Sigmoid colon (tissue), 7 donors: ENCODE measurements around the gene SLC12A8. TPM values are rescaled to one million over a fixed set of nuclear protein-coding genes. Genes with fewer than 3 reads are reported as not detected.

ENCODE experiments used
- DNase-seq: peaks from one replicate; pipeline ENCODE4 v3.0.0-alpha.2; 2019
- H3K27ac ChIP-seq, 4 donors: fragments of 200-600 bp; sonication (generic); one replicate each; pipeline ENCODE4 v1.5.1; 2016 to 2019; ENCODE audit warnings: mild to moderate bottlenecking in 1 of 4
- H3K27me3 ChIP-seq, 3 donors: fragments of 200-600 bp; sonication (generic); one replicate each; pipeline ENCODE4 v1.5.1; 2019; ENCODE audit warnings: mild to moderate bottlenecking in 1 of 3
- H3K36me3 ChIP-seq, 4 donors: fragments of 200-600 bp; sonication (generic); one replicate each; pipeline ENCODE4 v1.5.1; 2016 to 2019
- H3K4me1 ChIP-seq, 4 donors: fragments of 200-600 bp; sonication (generic); one replicate each; pipeline ENCODE4 v1.5.1; 2017 to 2019
- H3K4me3 ChIP-seq, 4 donors: fragments of 200-600 bp; sonication (generic); one replicate each; pipeline ENCODE4 v1.5.1; 2017 to 2019; ENCODE audit warnings: mild to moderate bottlenecking in 2 of 4, moderate library complexity in 1 of 4
- H3K9me3 ChIP-seq, 4 donors: fragments of 200-600 bp in 3 of 4; sonication (generic) in 3 of 4; one replicate each; pipeline versions ENCODE4 v1.5.1 to v1.6.1; 2013 to 2019
- EP300 ChIP-seq, 4 donors: sonication (generic); formaldehyde crosslinking; IDR thresholded peaks; one replicate each; pipeline ENCODE4 v1.6.1; 2017; ENCODE audit warnings: antibody characterized with exemption in 4 of 4
- POLR2A ChIP-seq, 2 donors: fragments of 450-650 bp; IDR thresholded peaks; one replicate each; pipeline ENCODE4 v1.6.1; 2016; ENCODE audit warnings: antibody characterized with exemption in 2 of 2, mild to moderate bottlenecking in 2 of 2, moderate library complexity in 2 of 2
- POLR2AphosphoS5 ChIP-seq, 4 donors: sonication (generic); formaldehyde crosslinking; IDR thresholded peaks; one replicate each; pipeline ENCODE4 v1.6.1; 2017; ENCODE audit warnings: antibody characterized with exemption in 4 of 4
- WGBS, 2 donors: extraction: QIAGEN DNeasy Blood & Tissue Kit; methylation state at CpG; one replicate each; pipeline ENCODE4 v1.1.7; 2013; 5-methylcytosine and 5-hydroxymethylcytosine counted together
- intact Hi-C: fragments of 100-400 bp; cut with DNase I; formaldehyde crosslinking; loops from one replicate; pipeline ENCODE4 v1.15.1; 2023
- polyA plus RNA-seq, 3 donors: library from polyadenylated mRNA; stranded (reverse); fragments of 200-250 nt; gene quantifications; one replicate each; pipeline ENCODE4 v1.2.3, GENCODE V29; 2013
- total RNA-seq, 4 donors: library from RNA; depleted of rRNA; stranded (reverse); fragments of >200 nt; gene quantifications; one replicate each; pipeline ENCODE4 v1.1.0, GENCODE V29; 2016
- TF ChIP-seq, protein P1 (sequence below), 4 experiments: fragments of 450-650 bp in 3 of 4; fragments of 200-600 bp in 1 of 4; IDR thresholded peaks; one replicate each; pipeline ENCODE4 v1.5.1; 2016 to 2019; ENCODE audit warnings: antibody characterized with exemption in 4 of 4, mild to moderate bottlenecking in 3 of 4, moderate library complexity in 2 of 4
- donor health status: healthy with polysubstance abuse.
- donor health status: Bipolar disorder and iron deficiency.
- donor health status: healthy.

Gene SLC12A8
- total and polyA plus RNA-seq, 7 donors: 0.33 to 6.3 (median 1.7) TPM; not detected in 3

DNA sequence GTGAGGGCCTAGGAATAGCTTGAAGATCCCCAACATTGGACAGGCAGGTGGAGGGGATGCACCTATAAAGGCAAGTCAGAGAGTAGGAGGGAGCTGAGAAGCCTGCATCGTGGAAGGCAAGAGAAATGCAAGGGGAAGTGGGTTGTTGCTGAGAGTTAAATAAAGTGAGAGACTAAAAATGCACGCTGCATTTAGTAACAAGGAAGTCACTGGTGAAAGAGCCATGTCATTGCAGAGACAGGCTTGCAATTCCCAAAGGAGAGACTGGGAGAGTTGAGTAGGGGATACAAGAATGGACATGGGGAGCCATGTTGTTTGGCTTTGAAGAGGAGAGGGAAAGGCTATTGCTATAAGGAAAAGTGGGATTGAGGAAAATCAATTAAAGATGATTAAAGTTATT is 79.7 kb downstream of the SLC12A8 start:
- DNase-seq: no peak
- intact Hi-C loops: no loop called here
- TF ChIP-seq, protein P1, sequence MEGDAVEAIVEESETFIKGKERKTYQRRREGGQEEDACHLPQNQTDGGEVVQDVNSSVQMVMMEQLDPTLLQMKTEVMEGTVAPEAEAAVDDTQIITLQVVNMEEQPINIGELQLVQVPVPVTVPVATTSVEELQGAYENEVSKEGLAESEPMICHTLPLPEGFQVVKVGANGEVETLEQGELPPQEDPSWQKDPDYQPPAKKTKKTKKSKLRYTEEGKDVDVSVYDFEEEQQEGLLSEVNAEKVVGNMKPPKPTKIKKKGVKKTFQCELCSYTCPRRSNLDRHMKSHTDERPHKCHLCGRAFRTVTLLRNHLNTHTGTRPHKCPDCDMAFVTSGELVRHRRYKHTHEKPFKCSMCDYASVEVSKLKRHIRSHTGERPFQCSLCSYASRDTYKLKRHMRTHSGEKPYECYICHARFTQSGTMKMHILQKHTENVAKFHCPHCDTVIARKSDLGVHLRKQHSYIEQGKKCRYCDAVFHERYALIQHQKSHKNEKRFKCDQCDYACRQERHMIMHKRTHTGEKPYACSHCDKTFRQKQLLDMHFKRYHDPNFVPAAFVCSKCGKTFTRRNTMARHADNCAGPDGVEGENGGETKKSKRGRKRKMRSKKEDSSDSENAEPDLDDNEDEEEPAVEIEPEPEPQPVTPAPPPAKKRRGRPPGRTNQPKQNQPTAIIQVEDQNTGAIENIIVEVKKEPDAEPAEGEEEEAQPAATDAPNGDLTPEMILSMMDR (IDR thresholded peaks at IDR 0.05): no peak
- TF ChIP-seq EP300 (IDR thresholded peaks at IDR 0.05) (no peak), POLR2AphosphoS5 (IDR thresholded peaks at IDR 0.05) (no peak), POLR2A (IDR thresholded peaks at IDR 0.05) (no peak)
- Histone ChIP-seq H3K36me3 (no peaks in the 10 kb centered on the region), H3K4me3 (no peak overlapping the region), H3K9me3 (no peaks in the 10 kb centered on the region), H3K27ac (no peak overlapping the region), H3K27me3 (no peaks in the 10 kb centered on the region), H3K4me1 (peaks cover 0 to 14% (median 13%) of the 10 kb centered on the region in 4 donors)
- 38 to 84% methylated on average over 2 of the region's 2 CpGs for WGBS, 2 donors

DNA sequence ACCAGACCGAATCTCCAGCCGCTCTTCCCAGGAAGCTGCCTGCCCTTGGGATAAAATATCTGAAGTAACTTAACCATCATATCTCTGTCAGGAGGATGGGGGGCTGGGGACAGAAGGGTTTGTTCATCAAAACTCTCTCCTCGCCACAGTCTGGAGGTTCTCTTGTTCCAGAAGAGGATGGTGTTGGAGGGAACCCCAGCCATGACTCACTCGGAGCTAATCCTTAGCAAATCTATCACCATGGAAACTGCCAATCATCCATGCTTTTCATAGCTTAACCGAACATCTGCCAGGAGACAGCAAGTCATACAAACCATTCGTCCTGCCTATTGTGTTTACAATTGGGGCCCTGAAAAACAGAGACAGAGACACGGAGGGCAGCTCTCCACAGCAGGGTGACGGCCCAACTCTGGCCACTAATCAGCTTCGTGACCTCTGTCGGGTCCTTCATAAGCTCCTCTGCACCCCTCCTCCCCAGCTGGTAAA is 83.0 kb downstream of the SLC12A8 start:
- H3K27ac ChIP-seq: peak overlapping the region; percentile 9 to 66 (median 48)

DNA sequence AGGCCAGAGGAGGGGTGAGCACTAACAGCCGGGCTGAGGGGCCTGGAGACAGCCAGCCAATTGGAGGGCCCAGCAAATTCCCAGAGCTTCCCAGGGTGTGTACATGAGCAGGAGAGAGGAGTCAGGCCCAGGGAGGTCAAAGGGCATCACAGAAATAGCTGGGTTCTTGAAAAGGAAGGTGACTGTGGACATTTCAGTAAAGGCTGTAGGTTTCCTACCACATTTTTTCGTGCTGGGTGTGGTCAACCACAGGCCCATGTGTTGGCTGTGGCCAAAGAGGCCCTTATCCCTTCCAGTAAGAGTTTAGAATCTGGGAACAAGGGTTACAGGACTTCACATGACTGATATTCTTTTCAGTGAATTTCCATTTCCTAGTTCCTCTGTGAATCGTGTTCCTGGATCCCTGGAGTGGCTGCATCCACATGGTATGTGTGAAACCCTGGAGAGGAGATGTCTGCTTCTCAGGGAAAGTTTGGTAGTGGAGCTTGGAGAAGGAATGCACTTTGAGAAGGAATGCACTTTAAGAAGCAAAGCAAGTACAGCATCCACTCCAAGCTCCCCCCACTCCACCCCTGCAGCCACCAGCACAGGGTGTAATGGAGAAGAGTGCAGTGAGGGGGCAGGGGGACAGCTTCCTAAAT is 83.6 kb downstream of the SLC12A8 start:
- intact Hi-C loops: no loop called here

More for the DNA sequence above, 83.0 kb downstream of the SLC12A8 start:
- Histone ChIP-seq H3K27me3 (no peaks in the 10 kb centered on the region), H3K4me1 (peaks cover 0 to 14% (median 13%) of the 10 kb centered on the region in 4 donors), H3K4me3 (no peak overlapping the region), H3K9me3 (no peaks in the 10 kb centered on the region), H3K36me3 (no peaks in the 10 kb centered on the region)
- DNase-seq: peak; percentile 91
- no peak for TF ChIP-seq POLR2AphosphoS5 (IDR thresholded peaks at IDR 0.05)
- intact Hi-C loops: no loop called here
- WGBS, 2 donors: 69 to 74% methylated on average over 10 of the region's 10 CpGs

DNA sequence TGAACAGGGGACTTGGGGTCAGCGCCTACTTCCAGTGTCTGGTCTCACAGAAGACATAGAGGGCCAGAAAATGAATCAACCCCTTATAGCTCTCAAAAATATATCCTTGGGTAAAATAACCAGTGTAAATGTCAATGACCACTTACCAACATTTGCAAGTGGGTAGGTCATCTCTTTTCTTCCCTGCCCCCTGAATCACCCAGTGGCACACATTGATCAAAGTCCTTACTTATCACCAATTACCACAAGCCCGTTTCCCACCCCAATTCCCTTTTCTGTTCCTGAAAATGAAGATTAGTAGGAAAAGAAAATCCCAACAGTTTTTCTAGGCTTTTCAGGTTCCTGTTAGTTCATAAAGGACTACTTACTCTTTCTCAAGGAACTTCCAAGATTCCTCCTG is 86.2 kb downstream of the SLC12A8 start:
- WGBS, 2 donors: 87 to 93% methylated on average over 2 of the region's 2 CpGs
- TF ChIP-seq POLR2A (IDR thresholded peaks at IDR 0.05) (no peak), POLR2AphosphoS5 (IDR thresholded peaks at IDR 0.05) (no peak)
- Histone ChIP-seq H3K4me3 (no peak overlapping the region), H3K36me3 (no peaks in the 10 kb centered on the region), H3K27ac (no peak overlapping the region), H3K9me3 (no peaks in the 10 kb centered on the region), H3K27me3 (no peaks in the 10 kb centered on the region), H3K4me1 (peaks cover 0 to 16% (median 14%) of the 10 kb centered on the region in 4 donors)
- intact Hi-C loops: no loop called here
- peak; percentile 13 for DNase-seq

More for the DNA sequence above, 83.6 kb downstream of the SLC12A8 start:
- Histone ChIP-seq H3K4me1 (peaks cover 0 to 14% (median 13%) of the 10 kb centered on the region in 4 donors), H3K9me3 (no peaks in the 10 kb centered on the region), H3K4me3 (no peak overlapping the region), H3K27me3 (no peaks in the 10 kb centered on the region), H3K36me3 (no peaks in the 10 kb centered on the region), H3K27ac (peak overlapping the region; percentile 11 to 66 (median 48))
- peak; percentile 59 for DNase-seq
- WGBS, 2 donors: 61 to 73% methylated on average over 3 of the region's 3 CpGs
- peak in 1 of 4 donors; percentile 44 for TF ChIP-seq POLR2AphosphoS5 (IDR thresholded peaks at IDR 0.05)
- no peak for TF ChIP-seq POLR2A (IDR thresholded peaks at IDR 0.05)

DNA sequence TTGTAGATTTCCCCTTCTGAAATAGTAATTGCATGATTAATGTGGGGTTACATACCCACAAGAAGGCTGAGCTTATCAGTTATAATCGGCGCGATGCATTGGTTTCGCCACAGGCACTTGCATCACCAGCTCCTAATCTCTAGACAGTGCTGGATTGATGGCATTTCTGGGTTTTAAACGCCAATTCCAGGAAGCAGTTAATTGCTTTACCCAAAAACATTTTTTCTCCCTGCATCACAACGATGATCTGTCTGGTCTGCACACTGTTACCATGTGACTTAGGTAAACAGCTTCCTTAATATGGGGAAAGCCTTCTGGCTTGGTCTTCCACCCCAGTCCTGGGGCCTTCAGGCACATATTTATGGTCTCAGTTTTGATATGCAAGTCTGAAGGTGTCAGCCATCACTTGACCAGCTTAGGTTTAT is 86.7 kb downstream of the SLC12A8 start:
- Histone ChIP-seq H3K27me3 (no peaks in the 10 kb centered on the region), H3K4me3 (no peak overlapping the region), H3K27ac (no peak overlapping the region), H3K9me3 (no peaks in the 10 kb centered on the region), H3K36me3 (no peaks in the 10 kb centered on the region), H3K4me1 (peaks cover 0 to 21% (median 16%) of the 10 kb centered on the region in 4 donors)
- no peak for DNase-seq
- TF ChIP-seq EP300 (IDR thresholded peaks at IDR 0.05): no peak
- no peak for TF ChIP-seq POLR2A (IDR thresholded peaks at IDR 0.05)
- TF ChIP-seq, protein P1 (IDR thresholded peaks at IDR 0.05): no peak
- no peak for TF ChIP-seq POLR2AphosphoS5 (IDR thresholded peaks at IDR 0.05)
- intact Hi-C loops: no loop called here
- 59 to 76% methylated on average over 6 of the region's 6 CpGs for WGBS, 2 donors

DNA sequence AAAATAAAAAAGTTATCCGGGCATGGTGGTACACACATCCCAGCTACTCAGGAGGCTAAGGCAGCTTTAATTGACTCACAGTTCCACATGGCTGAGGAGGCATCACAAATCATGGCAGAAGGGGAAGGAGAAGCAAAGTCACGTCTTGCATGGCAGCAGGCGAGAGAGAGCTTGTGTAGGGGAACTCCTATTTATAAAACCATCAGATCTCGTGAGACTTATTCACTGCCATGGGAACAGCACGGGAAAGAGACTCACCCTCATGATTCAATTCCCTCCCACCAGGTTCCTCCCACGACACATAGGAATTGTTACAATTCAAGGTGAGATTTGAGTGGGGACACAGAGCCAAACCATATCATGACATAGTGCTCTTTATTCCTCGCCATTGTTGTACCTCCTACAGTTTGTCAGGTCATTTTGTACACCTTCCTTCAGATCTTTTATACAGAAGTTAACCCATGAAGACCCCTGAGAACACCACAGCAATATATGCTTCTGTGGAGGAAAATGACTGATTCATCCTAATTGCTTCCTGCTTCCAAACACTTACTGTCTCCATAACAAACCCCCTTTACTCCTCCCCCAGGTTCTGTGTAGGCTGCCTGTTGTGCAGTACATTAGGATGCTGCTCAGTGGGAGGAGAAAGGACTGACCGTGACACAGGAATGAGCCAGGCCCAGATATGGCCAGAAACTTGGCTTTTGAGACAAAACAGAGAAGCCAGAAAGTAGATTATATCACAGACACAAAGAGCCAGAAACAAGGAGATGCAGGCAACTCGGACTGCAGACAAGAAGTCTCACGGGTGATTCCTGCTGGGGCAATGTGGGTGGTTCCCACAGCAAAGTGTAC is 88.9 kb downstream of the SLC12A8 start:
- intact Hi-C loops: no loop called here

More for the DNA sequence above, 88.9 kb downstream of the SLC12A8 start:
- no peaks in the 10 kb centered on the region for H3K36me3 ChIP-seq
- no peak overlapping the region for H3K27ac ChIP-seq
- H3K4me3 ChIP-seq: no peak overlapping the region
- WGBS, 2 donors: 84 to 90% methylated on average over 10 of the region's 10 CpGs
- H3K9me3 ChIP-seq: no peaks in the 10 kb centered on the region
- H3K4me1 ChIP-seq: peaks cover 0 to 15% (median 6%) of the 10 kb centered on the region in 4 donors
- H3K27me3 ChIP-seq: no peaks in the 10 kb centered on the region
- no peak for DNase-seq
- TF ChIP-seq, protein P1 (IDR thresholded peaks at IDR 0.05): no peak
- TF ChIP-seq POLR2A (IDR thresholded peaks at IDR 0.05) (no peak), EP300 (IDR thresholded peaks at IDR 0.05) (no peak), POLR2AphosphoS5 (IDR thresholded peaks at IDR 0.05) (no peak)
